NCI-H1092 treated with DMSO at 0.1 percent for 48 hours (cell line): Measurements from ENCODE around the gene ALPI.
A peak's percentile ranks its signal among the peaks of the same experiment; 100 is the strongest.

Experiments used
- DNase-seq: peaks from one replicate; lab custom pipeline; 2025; lab: John Stamatoyannopoulos, UW

ALPI gene

GRCh38 chr2:232485348-232485756 is 29.4 kb downstream of the ALPI start:
- DNase-seq, result no peak

GRCh38 chr2:232485757-232486557 is 30.0 kb downstream of the ALPI start:
- DNase-seq, result no peak

- no peak for DNase-seq
Measured at GRCh38 chr2:232486558-232487384, 30.8 kb downstream of the ALPI start.

GRCh38 chr2:232487385-232488096 is 31.6 kb downstream of the ALPI start, which contains the start of gene ECEL1:
TSS of gene ECEL1 (minus strand) at chr2:232487834. CDS start at chr2:232486653, 1,181 bp downstream.
- peak; percentile 7 for DNase-seq

GRCh38 chr2:232488097-232488711 is 32.3 kb downstream of the ALPI start:
- DNase-seq, result no peak

GRCh38 chr2:232488721-232489300 is 32.9 kb downstream of the ALPI start:
- no peak for DNase-seq

- DNase-seq, result no peak
Measured at GRCh38 chr2:232489516-232490220, 33.7 kb downstream of the ALPI start.

GRCh38 chr2:232490221-232491138 is 34.5 kb downstream of the ALPI start:
- no peak for DNase-seq

GRCh38 chr2:232491139-232491780 is 35.3 kb downstream of the ALPI start:
- no peak for DNase-seq

GRCh38 chr2:232492236-232492848 is 36.4 kb downstream of the ALPI start:
- no peak for DNase-seq

GRCh38 chr2:232492963-232493700 is 37.2 kb downstream of the ALPI start:
- DNase-seq, result no peak

GRCh38 chr2:232493701-232494474 is 37.9 kb downstream of the ALPI start:
- DNase-seq, result no peak

- no peak for DNase-seq
Measured at GRCh38 chr2:232494542-232494941, 38.6 kb downstream of the ALPI start.

GRCh38 chr2:232495292-232495691 is 39.3 kb downstream of the ALPI start:
- DNase-seq, result no peak

- DNase-seq, result no peak
Measured at GRCh38 chr2:232496501-232497270, 40.7 kb downstream of the ALPI start.

GRCh38 chr2:232497348-232497747 is 41.4 kb downstream of the ALPI start:
- no peak for DNase-seq

- no peak for DNase-seq
Measured at GRCh38 chr2:232498452-232498851, 42.5 kb downstream of the ALPI start.
